ENCODE measurements around the gene GRM8. TPM values are rescaled to one million over a fixed set of nuclear protein-coding genes. Genes with fewer than 3 reads are reported as not detected.

GRM8 gene
- total RNA-seq, 6 donors from 2014 or later = 0.49 to 6.5 (median 1.8) TPM; not detected in 3

GRCh38 chr7:126472825-126473224 lies 779.9 kb downstream of the GRM8 start:
- Histone ChIP-seq H3K9me3 (peaks cover 0 to 12% (median 4%) of the 10 kb centered on the region in 4 donors), H3K27me3 (no peaks in the 10 kb centered on the region), H3K27ac (no peak overlapping the region), H3K4me3 (no peak overlapping the region), H3K36me3 (no peaks in the 10 kb centered on the region), H3K4me1 (no peaks in the 10 kb centered on the region)
- no peak for TF ChIP-seq EP300 (IDR thresholded peaks at IDR 0.05)
- TF ChIP-seq, protein P1, sequence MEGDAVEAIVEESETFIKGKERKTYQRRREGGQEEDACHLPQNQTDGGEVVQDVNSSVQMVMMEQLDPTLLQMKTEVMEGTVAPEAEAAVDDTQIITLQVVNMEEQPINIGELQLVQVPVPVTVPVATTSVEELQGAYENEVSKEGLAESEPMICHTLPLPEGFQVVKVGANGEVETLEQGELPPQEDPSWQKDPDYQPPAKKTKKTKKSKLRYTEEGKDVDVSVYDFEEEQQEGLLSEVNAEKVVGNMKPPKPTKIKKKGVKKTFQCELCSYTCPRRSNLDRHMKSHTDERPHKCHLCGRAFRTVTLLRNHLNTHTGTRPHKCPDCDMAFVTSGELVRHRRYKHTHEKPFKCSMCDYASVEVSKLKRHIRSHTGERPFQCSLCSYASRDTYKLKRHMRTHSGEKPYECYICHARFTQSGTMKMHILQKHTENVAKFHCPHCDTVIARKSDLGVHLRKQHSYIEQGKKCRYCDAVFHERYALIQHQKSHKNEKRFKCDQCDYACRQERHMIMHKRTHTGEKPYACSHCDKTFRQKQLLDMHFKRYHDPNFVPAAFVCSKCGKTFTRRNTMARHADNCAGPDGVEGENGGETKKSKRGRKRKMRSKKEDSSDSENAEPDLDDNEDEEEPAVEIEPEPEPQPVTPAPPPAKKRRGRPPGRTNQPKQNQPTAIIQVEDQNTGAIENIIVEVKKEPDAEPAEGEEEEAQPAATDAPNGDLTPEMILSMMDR (IDR thresholded peaks at IDR 0.05) = no peak
- no peak for TF ChIP-seq POLR2AphosphoS5 (IDR thresholded peaks at IDR 0.05)
- no peak for TF ChIP-seq POLR2A (IDR thresholded peaks at IDR 0.05)
- DNase-seq (no peak), ATAC-seq (ENCODE audit: low FRiP score in 2 of 2) (no peak)

- Histone ChIP-seq H3K27ac (no peak overlapping the region), H3K9me3 (no peaks in the 10 kb centered on the region), H3K36me3 (no peaks in the 10 kb centered on the region), H3K4me3 (no peak overlapping the region), H3K4me1 (no peaks in the 10 kb centered on the region), H3K27me3 (no peaks in the 10 kb centered on the region)
- TF ChIP-seq POLR2AphosphoS5 (IDR thresholded peaks at IDR 0.05) (no peak), POLR2A (IDR thresholded peaks at IDR 0.05) (no peak), EP300 (IDR thresholded peaks at IDR 0.05) (no peak)
- TF ChIP-seq, protein P1 (IDR thresholded peaks at IDR 0.05) = no peak
- WGBS, 2 donors = 55 to 66% methylated on average over 2 of the region's 2 CpGs
- DNase-seq = no peak
- no peak for ATAC-seq (ENCODE audit: low FRiP score in 2 of 2)
Measured at GRCh38 chr7:126462405-126462804, 790.3 kb downstream of the GRM8 start.

DNA sequence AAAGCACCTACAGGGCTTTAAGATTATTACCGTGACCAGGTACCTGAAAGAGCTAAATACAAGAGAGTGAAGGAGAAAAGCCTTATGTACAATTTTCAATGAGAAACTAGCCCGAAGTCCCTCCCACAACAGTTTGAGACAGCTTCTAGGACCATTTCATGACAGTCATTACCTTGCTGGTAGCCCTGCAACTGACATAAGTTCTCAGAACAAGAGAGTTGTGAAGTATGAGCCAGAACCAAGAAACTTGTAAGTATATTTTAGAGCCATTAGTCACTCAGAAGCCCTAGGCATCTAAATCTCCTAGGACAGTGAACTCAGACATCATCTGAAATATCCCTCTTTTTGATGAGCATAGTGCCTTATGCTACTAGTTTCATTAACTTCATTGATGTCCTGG lies 792.1 kb downstream of the GRM8 start:
- Histone ChIP-seq H3K4me3 (no peak overlapping the region), H3K36me3 (no peaks in the 10 kb centered on the region), H3K9me3 (no peaks in the 10 kb centered on the region), H3K27me3 (no peaks in the 10 kb centered on the region), H3K27ac (no peak overlapping the region), H3K4me1 (no peaks in the 10 kb centered on the region)
- DNase-seq (no peak), ATAC-seq (ENCODE audit: low FRiP score in 2 of 2) (no peak)
- WGBS, 2 donors = 80 to 82% methylated on average over 2 of the region's 2 CpGs
- TF ChIP-seq, protein P1 (IDR thresholded peaks at IDR 0.05) = no peak

GRCh38 chr7:126453104-126453503 lies 799.6 kb downstream of the GRM8 start:
- no peak for DNase-seq

GRCh38 chr7:126450269-126450671 lies 802.5 kb downstream of the GRM8 start:
- no peaks in the 10 kb centered on the region for H3K9me3 ChIP-seq
- TF ChIP-seq POLR2A (IDR thresholded peaks at IDR 0.05) (no peak), POLR2AphosphoS5 (IDR thresholded peaks at IDR 0.05) (no peak), EP300 (IDR thresholded peaks at IDR 0.05) (no peak)
- TF ChIP-seq, protein P1 (IDR thresholded peaks at IDR 0.05) = no peak
- no peaks in the 10 kb centered on the region for H3K4me1 ChIP-seq
- WGBS, 2 donors = 39 to 45% methylated on average over 4 of the region's 4 CpGs
- no peaks in the 10 kb centered on the region for H3K27me3 ChIP-seq
- H3K4me3 ChIP-seq = no peak overlapping the region
- H3K27ac ChIP-seq = no peak overlapping the region
- no peaks in the 10 kb centered on the region for H3K36me3 ChIP-seq
- DNase-seq (no peak), ATAC-seq (ENCODE audit: low FRiP score in 2 of 2) (no peak)

More at GRCh38 chr7:126453104-126453503, 799.6 kb downstream of the GRM8 start:
- no peak for TF ChIP-seq EP300 (IDR thresholded peaks at IDR 0.05)
- TF ChIP-seq, protein P1 (IDR thresholded peaks at IDR 0.05) = no peak
- TF ChIP-seq POLR2A (IDR thresholded peaks at IDR 0.05) = no peak
- TF ChIP-seq POLR2AphosphoS5 (IDR thresholded peaks at IDR 0.05) = no peak
- no peaks in the 10 kb centered on the region for H3K27me3 ChIP-seq
- no peak overlapping the region for H3K4me3 ChIP-seq
- H3K27ac ChIP-seq = no peak overlapping the region
- H3K9me3 ChIP-seq = no peaks in the 10 kb centered on the region
- H3K4me1 ChIP-seq = no peaks in the 10 kb centered on the region
- ATAC-seq (ENCODE audit: low FRiP score in 2 of 2) = no peak
- 68 to 70% methylated on average over 3 of the region's 3 CpGs for WGBS, 2 donors
- H3K36me3 ChIP-seq = no peaks in the 10 kb centered on the region

Data from upper lobe of left lung (tissue), 6 donors.